ENCODE results near the gene PHF21B.
"Not testable (repeated sequence)": the region's sequence is repeated elsewhere in the genome, so short reads cannot be mapped to it uniquely, and the experiment has no call there.

PHF21B gene
- 0 to 0.07 reads per million in 2 donors for total RNA-seq

- no peak for DNase-seq
These were observed at the start of gene PHF21B for GRCh38 chr22:45009606-45010531. TSS of gene PHF21B (minus strand) at chr22:45010005. CDS start at chr22:45009549, 456 bp downstream.

DNA sequence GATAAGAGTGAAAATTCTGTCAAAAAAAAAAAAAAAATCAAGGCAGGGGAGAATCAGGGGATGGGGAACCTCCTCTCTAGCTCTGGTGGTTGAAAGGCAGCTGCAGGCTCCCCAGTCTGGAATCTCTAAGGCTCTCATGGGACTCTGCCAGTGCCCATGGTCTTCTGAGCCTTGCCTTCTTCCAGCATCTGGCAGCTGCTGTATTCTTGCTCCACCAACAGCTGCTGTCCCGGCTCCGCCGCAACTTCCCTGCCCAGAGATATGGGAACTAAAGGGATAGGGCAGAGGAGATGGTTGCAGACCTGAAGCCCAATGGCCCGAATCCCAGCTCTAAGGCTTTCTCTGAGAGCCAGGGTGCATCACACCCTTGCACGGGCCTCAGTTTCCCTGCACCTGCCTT, 49.5 kb upstream of the PHF21B start:
- DNase-seq = no peak

DNA sequence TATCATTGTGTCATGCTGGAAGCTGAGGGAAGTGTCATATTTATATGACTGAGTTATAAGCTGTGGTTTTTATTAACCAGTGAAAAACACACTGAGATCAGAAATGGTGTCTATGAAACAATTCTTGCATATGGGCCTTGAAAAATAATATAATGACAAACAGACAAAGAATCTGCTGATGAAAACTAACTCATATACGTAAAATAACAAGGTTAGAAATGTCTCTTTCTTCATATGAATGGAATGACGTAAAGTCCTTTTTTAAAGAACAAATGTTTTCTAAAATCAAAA, 48.8 kb upstream of the PHF21B start:
- no peak for DNase-seq

DNA sequence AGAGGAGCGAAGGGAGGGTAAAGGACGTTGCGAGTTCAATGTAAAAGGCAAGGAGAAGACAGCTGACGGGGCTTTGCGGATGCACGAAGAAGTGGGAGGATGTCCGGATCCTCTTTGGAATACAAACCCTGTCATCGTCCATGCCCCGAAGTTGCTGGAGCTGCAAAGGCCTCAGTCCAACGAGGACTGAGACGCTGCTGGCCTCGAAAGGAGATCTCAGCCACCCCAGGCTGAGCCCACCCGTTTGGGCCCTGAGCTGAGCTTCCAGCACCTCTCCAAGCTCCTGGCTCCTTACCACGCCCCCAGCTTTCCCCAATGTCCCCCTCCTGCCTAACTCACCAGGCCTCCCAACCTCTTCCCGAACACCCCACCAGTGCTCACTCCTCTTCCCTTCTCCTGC, 46.1 kb upstream of the PHF21B start:
- no peak for DNase-seq

- no peak for DNase-seq
These were observed 43.8 kb upstream of the PHF21B start for GRCh38 chr22:45053571-45053970.

DNA sequence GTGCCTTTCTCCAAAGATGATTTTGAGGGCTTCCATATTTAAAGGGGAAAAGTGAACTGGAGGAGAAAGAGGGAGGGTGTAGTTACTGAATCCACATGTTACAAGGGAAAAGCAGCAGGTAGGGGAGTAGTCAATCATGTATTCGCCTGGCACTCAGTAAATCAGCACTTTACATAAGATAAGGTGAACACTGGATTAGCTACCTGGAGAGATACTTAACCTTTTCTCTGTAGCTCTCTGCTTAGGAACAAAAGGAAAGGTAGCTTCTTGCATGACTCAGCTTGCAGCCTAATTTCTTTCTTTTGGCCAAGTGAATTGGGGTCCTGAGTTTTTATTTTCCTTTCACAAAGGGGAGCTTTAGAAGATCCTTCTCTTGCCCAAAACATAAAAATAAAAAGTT, 43.3 kb upstream of the PHF21B start:
- DNase-seq = no peak

DNA sequence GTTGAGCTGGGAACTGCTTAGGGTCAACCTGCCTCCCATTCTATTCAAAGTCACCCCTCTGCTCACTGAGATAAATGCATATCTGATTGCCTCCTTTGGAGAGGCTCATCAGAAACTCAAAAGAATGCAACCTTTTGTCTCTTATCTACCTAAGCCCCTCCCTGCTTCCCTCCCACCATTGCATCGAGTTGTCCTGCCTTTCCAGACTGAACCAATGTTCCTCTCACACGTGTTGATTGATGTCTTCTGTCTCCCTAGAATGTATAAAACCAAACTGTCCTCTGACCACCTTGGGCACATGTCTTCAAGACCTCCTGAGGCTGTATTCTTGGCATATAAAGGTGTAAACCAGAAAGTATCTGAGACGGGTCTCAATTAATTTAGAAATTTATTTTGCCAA, 42.9 kb upstream of the PHF21B start:
- not testable (repeated sequence) for DNase-seq

- no peak for DNase-seq
These were observed 42.1 kb upstream of the PHF21B start for GRCh38 chr22:45051946-45052345.

- no peak for DNase-seq
These were observed 41.6 kb upstream of the PHF21B start for GRCh38 chr22:45051419-45051818.

- no peak for DNase-seq
These were observed 37.5 kb upstream of the PHF21B start for GRCh38 chr22:45047260-45047659.

DNA sequence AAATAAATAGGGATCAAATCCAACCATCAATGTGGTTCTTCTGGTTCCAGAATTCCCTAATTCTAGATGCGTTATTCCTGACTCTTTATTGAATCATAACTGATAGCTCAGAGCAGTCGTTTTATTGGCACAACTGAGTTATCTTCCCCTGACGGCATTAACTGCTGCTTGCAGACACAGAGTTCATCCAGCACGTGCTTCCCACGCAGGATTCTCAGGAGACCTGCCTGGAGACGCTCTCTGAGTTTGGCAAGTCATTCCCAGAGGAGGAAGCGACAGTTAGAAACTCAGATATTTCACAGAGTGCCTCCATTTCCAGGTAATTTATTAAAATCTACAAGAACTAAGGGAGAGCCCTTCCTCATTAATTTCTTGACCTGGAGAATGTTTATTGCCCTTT, 35.4 kb upstream of the PHF21B start:
- no peak for DNase-seq

GRCh38 chr22:45042263-45042662, 32.5 kb upstream of the PHF21B start:
- DNase-seq = no peak

GRCh38 chr22:45039133-45039532, 29.3 kb upstream of the PHF21B start:
- no peak for DNase-seq

DNA sequence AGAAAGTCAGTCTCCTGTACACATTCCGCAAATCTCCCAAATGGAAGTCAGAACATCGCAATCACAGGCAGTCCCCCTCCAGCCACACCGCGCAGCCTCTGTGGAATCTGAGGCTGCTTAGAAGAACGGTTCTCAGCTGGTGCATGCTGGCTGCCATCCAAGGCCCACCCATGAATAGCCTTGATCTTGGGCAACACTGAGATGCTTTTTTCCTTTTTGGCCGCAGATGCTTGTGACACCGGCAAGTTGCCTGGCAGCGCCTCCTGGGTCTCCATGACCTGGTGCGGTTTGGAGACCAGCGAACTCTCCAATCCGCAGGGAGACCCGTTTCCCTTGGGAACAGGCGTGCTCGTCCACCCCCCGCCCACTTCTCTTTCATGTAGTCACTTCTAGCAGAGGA, 26.3 kb upstream of the PHF21B start:
- DNase-seq = no peak

DNA sequence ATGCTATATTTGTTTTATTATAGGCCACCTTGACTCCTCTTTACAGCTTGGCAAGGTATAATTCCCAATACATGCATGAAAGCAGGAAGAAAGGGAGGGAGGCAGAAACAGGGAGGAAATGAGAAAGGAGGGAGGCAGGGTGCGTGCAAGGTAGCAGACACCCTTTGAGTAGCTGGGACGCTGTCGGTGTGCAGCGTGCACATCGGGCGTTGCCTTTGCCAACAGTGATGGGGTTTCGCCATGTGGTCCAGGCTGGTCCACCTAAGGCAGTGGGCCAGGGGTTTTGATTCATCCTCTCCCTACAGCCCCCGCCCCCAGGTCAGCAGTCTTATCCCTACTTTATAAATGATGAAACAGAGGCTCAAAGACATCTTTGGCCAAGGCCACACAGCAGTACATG, 25.0 kb upstream of the PHF21B start:
- DNase-seq = no peak

GRCh38 chr22:45034156-45034555, 24.4 kb upstream of the PHF21B start:
- no peak for DNase-seq

GRCh38 chr22:45033136-45033535, 23.3 kb upstream of the PHF21B start:
- no peak for DNase-seq

GRCh38 chr22:45031629-45032403, 22.0 kb upstream of the PHF21B start:
- DNase-seq = no peak

GRCh38 chr22:45029501-45029900, 19.7 kb upstream of the PHF21B start:
- DNase-seq = no peak

DNA sequence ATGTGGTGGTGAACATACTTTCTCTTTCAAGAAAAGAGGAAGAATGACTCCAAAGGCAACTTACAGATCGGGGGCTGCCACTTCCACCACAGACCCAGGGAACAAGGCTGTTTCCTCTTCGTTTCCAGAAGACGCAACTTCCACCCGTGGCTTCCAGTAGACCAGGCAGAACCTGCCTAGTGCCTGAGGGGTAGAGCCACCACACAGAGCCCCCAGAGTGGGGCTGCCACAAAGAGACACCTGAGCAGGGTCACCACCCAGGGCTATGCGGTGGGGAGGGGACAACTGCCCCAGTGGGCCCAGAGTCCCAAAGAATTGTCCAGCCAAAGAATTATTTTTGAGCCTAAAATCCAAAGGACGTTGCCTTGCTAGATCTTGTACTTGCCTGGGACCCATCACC, 16.7 kb upstream of the PHF21B start:
- no peak for DNase-seq

DNA sequence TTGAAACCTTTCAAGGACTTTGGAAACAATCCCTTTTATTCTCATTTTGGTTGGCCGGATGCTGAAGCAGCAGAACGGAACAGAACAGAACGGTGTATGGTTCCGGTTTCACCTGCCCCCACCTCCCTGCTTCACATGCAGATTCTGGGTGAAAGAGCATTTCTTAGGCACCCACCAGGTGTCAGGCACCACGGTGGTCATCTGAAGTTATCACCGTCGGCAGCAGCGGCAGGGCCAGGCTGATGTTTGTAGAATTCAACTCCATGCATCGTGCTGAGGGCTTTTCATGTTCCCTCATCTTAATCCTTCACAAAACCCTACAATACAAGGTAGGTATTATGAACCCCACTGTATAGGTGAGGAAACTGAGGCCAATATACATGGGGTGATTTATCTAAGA, 13.6 kb upstream of the PHF21B start:
- no peak for DNase-seq

- no peak for DNase-seq
These were observed 10.3 kb upstream of the PHF21B start for GRCh38 chr22:45019861-45020655.

- no peak for DNase-seq
These were observed 4.8 kb upstream of the PHF21B start for GRCh38 chr22:45014654-45015053.

All from T-helper 9 cell (primary cell).